ENCODE measurements around the gene PHAF1. TPM values are rescaled to one million over a fixed set of nuclear protein-coding genes. Genes with fewer than 3 reads are reported as not detected.

Gene PHAF1
- total and polyA plus RNA-seq, 2 of the 8 experiments (the other 6 are each of a cell fraction or from before 2014, with no cell fraction given): 18.6 to 26.4 TPM

- Histone ChIP-seq H3K27ac (ENCODE audit: low read depth, low read length) (peak within 1 kb of the TSS; percentile 98), H3K4ac (replicated peaks; ENCODE audit: insufficient read length, low read depth, low read length) (peak within 1 kb of the TSS; percentile 85), H3K23ac (ENCODE audit: insufficient read length) (no peak within 1 kb of the TSS), H3K14ac (ENCODE audit: insufficient read length) (no peak within 1 kb of the TSS), H4K5ac (ENCODE audit: insufficient read length, low read depth, low read length) (peak within 1 kb of the TSS; percentile 96), H3K23me2 (ENCODE audit: low read depth, low read length) (peaks cover 13% of the 10 kb centered on the region; the same call in 1 of the 2 replicates), H3K9ac (replicated peaks in 1 of 4; ENCODE audit: extremely low read depth in 1 of 4, low read depth in 3 of 4, low read length in 3 of 4) (peak within 1 kb of the TSS; percentile 53 to 96 (median 88)), H2BK5ac (ENCODE audit: low read depth, low read length) (peak within 1 kb of the TSS; percentile 95), H3K36me3 (ENCODE audit: control insufficient read depth in 2 of 4, insufficient read depth in 4 of 4, low read length in 3 of 4) (no peaks in the 10 kb centered on the region; a peak in 1 of 8 replicates), H3K4me3 (ENCODE audit: extremely low read depth in 1 of 4, insufficient read depth in 2 of 4, low read depth in 3 of 4, low read length in 4 of 4) (peak within 1 kb of the TSS; percentile 73 to 90 (median 85)), H2BK15ac (ENCODE audit: low read length) (peak within 1 kb of the TSS; percentile 61; the same call in 1 of the 2 replicates), H4K91ac (replicated peaks; ENCODE audit: insufficient read length, low read length) (peak within 1 kb of the TSS; percentile 90), H4K20me1 (replicated peaks in 1 of 2; ENCODE audit: control insufficient read depth in 1 of 2, insufficient read depth in 2 of 2, low read length in 2 of 2) (peaks cover 2 to 24% of the 10 kb centered on the region in 2 experiments), H3K27me3 (replicated peaks in 1 of 4; ENCODE audit: control insufficient read depth in 3 of 4, extremely low read depth in 1 of 4, insufficient read depth in 3 of 4, low read length in 3 of 4) (peaks cover 8 to 34% (median 20%) of the 10 kb centered on the region in 4 experiments), H2BK20ac (ENCODE audit: low read length) (no peak within 1 kb of the TSS), H3K9me3 (ENCODE audit: insufficient read depth in 2 of 2, low read depth in 1 of 2, low read length in 1 of 2) (no peaks in the 10 kb centered on the region), H4K8ac (ENCODE audit: extremely low read depth, insufficient read depth, low read length) (peak within 1 kb of the TSS; percentile 91), H3K4me2 (ENCODE audit: insufficient read depth in 1 of 2, low read depth in 2 of 2, low read length in 2 of 2) (peak within 1 kb of the TSS; percentile 67 to 92), H3K56ac (replicated peaks; ENCODE audit: insufficient read length, low read depth, low read length) (peak within 1 kb of the TSS; percentile 95), H2BK120ac (replicated peaks; ENCODE audit: low read depth, low read length) (no peak within 1 kb of the TSS), H3K79me2 (ENCODE audit: control insufficient read depth in 1 of 2, insufficient read depth in 2 of 2, low read length in 2 of 2) (peaks cover 0 to 5% of the 10 kb centered on the region in 2 experiments; a peak in 1 of 4 replicates), H2BK12ac (ENCODE audit: low read depth, low read length) (peak within 1 kb of the TSS; percentile 35; the same call in 1 of the 2 replicates), H2AK5ac (ENCODE audit: low read depth, low read length) (no peak within 1 kb of the TSS), H3K79me1 (ENCODE audit: low read depth, low read length) (no peaks in the 10 kb centered on the region), H3K18ac (ENCODE audit: extremely low read depth, low read length) (peak within 1 kb of the TSS; percentile 95), H2AFZ (ENCODE audit: low read length) (peak within 1 kb of the TSS; percentile 17; the same call in 1 of the 2 replicates), H3K4me1 (replicated peaks in 1 of 4; ENCODE audit: control insufficient read depth in 3 of 4, insufficient read depth in 4 of 4, low read length in 3 of 4) (peaks cover 0 to 19% (median 11%) of the 10 kb centered on the region in 4 experiments; a peak in 5 of 7 replicates)
- FAIRE-seq: peak; percentile 94
- 1% methylated on average over 77 of the region's 77 CpGs; no CpG with 5 or more reads in 1 of the 2 experiments for WGBS, 2 experiments (ENCODE audit: extremely low coverage in 1 of 2, insufficient coverage in 1 of 2, insufficient read length in 1 of 2, insufficient replicate concordance in 2 of 2, low coverage in 1 of 2, low lambda C conversion rate in 2 of 2, missing lambda C conversion rate in 1 of 2)
- CTCF ChIA-PET (ENCODE audit: partially characterized antibody): interaction anchor here (1.1 to 9.3 kb wide), 13 partner anchors 10 to 231 kb away, joined by 3 to 151 read pairs (median 7); partner anchors contain the start of genes ELMO3, FBXL8, HSF4 and NOL3
- peak; percentile 87 to 95 for DNase-seq (ENCODE audit: low read depth in 1 of 2, low spot score in 2 of 2)
- POLR2A ChIA-PET (ENCODE audit: partially characterized antibody): interaction anchor here (1.0 to 4.0 kb wide), 10 partner anchors 10 to 63 kb away, joined by 3 to 19 read pairs (median 5); partner anchors contain the start of genes B3GNT9, HSF4 and NOL3
- peak; percentile 98 for TF ChIP-seq SP1 (IDR thresholded peaks at IDR 0.05; ENCODE audit: low read depth, low read length)
- 0 out of 2 replicates have a peak, but pooled peaks have one; percentile 22 for TF ChIP-seq E2F6 (IDR thresholded peaks at IDR 0.05)
- TF ChIP-seq POU5F1 (IDR thresholded peaks at IDR 0.05; ENCODE audit: low read depth, low read length): no peak
- peak; percentile 38 for TF ChIP-seq ASH2L (IDR thresholded peaks at IDR 0.05; ENCODE audit: low read length)
- TF ChIP-seq YY1 (IDR thresholded peaks at IDR 0.05; ENCODE audit: low read depth, low read length): no peak
- TF ChIP-seq BACH1 (IDR thresholded peaks at IDR 0.05; ENCODE audit: low read length): 0 out of 2 replicates have a peak, but pooled peaks have one; percentile 14
- TF ChIP-seq NANOG (IDR thresholded peaks at IDR 0.05; ENCODE audit: insufficient read depth, low read depth, low read length, poor library complexity, severe bottlenecking): no peak
- no peak for TF ChIP-seq CBX8 (IDR thresholded peaks at IDR 0.05; ENCODE audit: borderline replicate concordance, low read depth, low read length)
- TF ChIP-seq EGR1 (IDR thresholded peaks at IDR 0.05; ENCODE audit: borderline replicate concordance, low read depth, low read length): peak; percentile 86; the same call in 1 of the 2 replicates
- TF ChIP-seq TEAD4 (IDR thresholded peaks at IDR 0.05; ENCODE audit: low read depth, low read length): no peak
Measured at GRCh38 chr16:67183627-67184452, 74.1 kb downstream of the PHAF1 start, which contains the start of gene MATCAP1. Gene MATCAP1 (minus strand): TSS chr16:67183963. CDS start chr16:67180610, 3,353 bp downstream.

Data from H1 (cell line).